Measurements from ENCODE around the gene FHIP1A.

The FHIP1A gene

GRCh38 chr4:151417766-151418376 lies 8.9 kb downstream of the FHIP1A start:
- DNase-seq (ENCODE audit: low read depth) = no peak

GRCh38 chr4:151418385-151418784 lies 9.4 kb downstream of the FHIP1A start:
- peak; percentile 79 for DNase-seq (ENCODE audit: low read depth)

- no peak for DNase-seq (ENCODE audit: low read depth)
Observed at GRCh38 chr4:151418856-151419255, 9.9 kb downstream of the FHIP1A start.

GRCh38 chr4:151420250-151420807 lies 11.4 kb downstream of the FHIP1A start:
- DNase-seq (ENCODE audit: low read depth) = no peak

- no peak for DNase-seq (ENCODE audit: low read depth)
Observed at GRCh38 chr4:151422854-151423253, 13.9 kb downstream of the FHIP1A start.

GRCh38 chr4:151426513-151426912 lies 17.5 kb downstream of the FHIP1A start:
- no peak for DNase-seq (ENCODE audit: low read depth)

- no peak for DNase-seq (ENCODE audit: low read depth)
Observed at GRCh38 chr4:151427266-151427665, 18.3 kb downstream of the FHIP1A start.

- no peak for DNase-seq (ENCODE audit: low read depth)
Observed at GRCh38 chr4:151428346-151428745, 19.4 kb downstream of the FHIP1A start.

- no peak for DNase-seq (ENCODE audit: low read depth)
Observed at GRCh38 chr4:151429957-151430570, 21.1 kb downstream of the FHIP1A start.

GRCh38 chr4:151430740-151431457 lies 21.9 kb downstream of the FHIP1A start:
- no peak for DNase-seq (ENCODE audit: low read depth)

GRCh38 chr4:151431728-151432127 lies 22.8 kb downstream of the FHIP1A start:
- DNase-seq (ENCODE audit: low read depth) = no peak

GRCh38 chr4:151432654-151433053 lies 23.7 kb downstream of the FHIP1A start:
- no peak for DNase-seq (ENCODE audit: low read depth)

- peak; percentile 24 for DNase-seq (ENCODE audit: low read depth)
Observed at GRCh38 chr4:151434183-151434860, 25.3 kb downstream of the FHIP1A start.

- no peak for DNase-seq (ENCODE audit: low read depth)
Observed at GRCh38 chr4:151436093-151436518, 27.1 kb downstream of the FHIP1A start.

- no peak for DNase-seq (ENCODE audit: low read depth)
Observed at GRCh38 chr4:151437505-151437904, 28.5 kb downstream of the FHIP1A start.

- no peak for DNase-seq (ENCODE audit: low read depth)
Observed at GRCh38 chr4:151438154-151438553, 29.2 kb downstream of the FHIP1A start.

- no peak for DNase-seq (ENCODE audit: low read depth)
Observed at GRCh38 chr4:151439320-151439719, 30.3 kb downstream of the FHIP1A start.

GRCh38 chr4:151442002-151442401 lies 33.0 kb downstream of the FHIP1A start:
- DNase-seq (ENCODE audit: low read depth) = no peak

- DNase-seq (ENCODE audit: low read depth) = no peak
Observed at GRCh38 chr4:151443247-151443646, 34.3 kb downstream of the FHIP1A start.

GRCh38 chr4:151443752-151444151 lies 34.8 kb downstream of the FHIP1A start:
- no peak for DNase-seq (ENCODE audit: low read depth)

GRCh38 chr4:151446208-151446607 lies 37.2 kb downstream of the FHIP1A start:
- no peak for DNase-seq (ENCODE audit: low read depth)

- no peak for DNase-seq (ENCODE audit: low read depth)
Observed at GRCh38 chr4:151454513-151454912, 45.5 kb downstream of the FHIP1A start.

Measured in amniotic epithelial cell (primary cell).